Thyroid gland (tissue), 4 donors: ENCODE data around the gene P2RX6. TPM values are rescaled to one million over a fixed set of nuclear protein-coding genes. Genes with fewer than 3 reads are reported as not detected.

ENCODE experiments used
- DNase-seq, 2 donors: peaks; one replicate each; pipeline ENCODE4 v3.0.0-alpha.2; 2019
- H3K27ac ChIP-seq, 3 donors: fragments of 200-600 bp; sonication (generic); 1 replicate in 2 of 3; 2 replicates in 1 of 3; pipeline ENCODE4 v1.5.1; 2016 to 2019; ENCODE audit warnings: mild to moderate bottlenecking in 1 of 3, moderate library complexity in 1 of 3
- H3K27me3 ChIP-seq: fragments of 200-600 bp; sonication (generic); one replicate; pipeline ENCODE4 v1.5.1; 2019
- H3K36me3 ChIP-seq, 2 donors: fragments of 200-600 bp; sonication (generic); one replicate each; pipeline ENCODE4 v1.5.1; 2016 to 2019
- H3K4me1 ChIP-seq, 2 donors: fragments of 200-600 bp; sonication (generic); one replicate each; pipeline ENCODE4 v1.5.1; 2017 to 2019
- H3K4me3 ChIP-seq, 3 donors: fragments of 200-600 bp; sonication (generic); replicated peaks in 1 of 3; 1 replicate in 2 of 3; 2 replicates in 1 of 3; pipeline ENCODE4 v1.5.1; 2016; ENCODE audit warnings: mild to moderate bottlenecking in 1 of 3
- H3K9me3 ChIP-seq: fragments of 200-600 bp; sonication (generic); one replicate; pipeline ENCODE4 v1.5.1; 2017
- POLR2A ChIP-seq, 2 donors: fragments of 450-650 bp; IDR thresholded peaks; one replicate each; pipeline ENCODE4 v1.6.1; 2017; ENCODE audit warnings: antibody characterized with exemption in 2 of 2, mild to moderate bottlenecking in 2 of 2, moderate library complexity in 1 of 2
- WGBS, 2 donors: methylation state at CpG; one replicate each; pipeline ENCODE4 v1.1.5; 2017; 5-methylcytosine and 5-hydroxymethylcytosine counted together
- intact Hi-C: fragments of 100-400 bp; cut with DNase I; formaldehyde crosslinking; loops from one replicate; pipeline ENCODE4 v1.15.1; 2023
- total RNA-seq, 4 donors: library from RNA; depleted of rRNA; stranded (reverse); fragments of >200 nt; gene quantifications; one replicate each; pipeline ENCODE4 v1.2.3, GENCODE V29; 2016
- TF ChIP-seq, protein P1 (sequence below), 6 experiments: fragments of 200-600 bp in 3 of 6; fragments of 450-650 bp in 3 of 6; sonication (generic) in 3 of 6; IDR thresholded peaks; one replicate each; pipeline ENCODE4 v1.5.1; 2016 to 2019; ENCODE audit warnings: antibody characterized with exemption in 6 of 6, mild to moderate bottlenecking in 2 of 6, inconsistent platforms in 1 of 6, moderate library complexity in 1 of 6

Gene P2RX6
- total RNA-seq, 4 donors from 2014 or later = 0.40 TPM; not detected in 3

DNA sequence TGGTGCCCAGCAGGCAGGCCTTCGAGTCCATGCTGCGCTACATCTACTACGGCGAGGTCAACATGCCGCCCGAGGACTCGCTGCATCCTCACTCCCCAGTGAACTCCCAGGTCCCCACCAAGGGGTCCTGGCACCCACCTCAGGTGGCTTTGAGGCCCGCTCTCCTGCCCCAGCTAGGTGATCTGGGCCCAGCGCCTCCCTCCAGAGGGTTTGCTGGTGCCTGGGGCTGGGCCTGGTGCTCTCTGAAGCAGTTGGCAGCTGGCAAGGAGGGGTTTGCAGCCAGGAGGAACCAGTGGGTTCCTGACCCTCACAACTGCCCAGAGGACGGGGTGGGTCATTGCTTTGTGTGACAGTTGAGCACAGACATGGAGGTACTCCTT is 18.9 kb upstream of the P2RX6 start:
- Histone ChIP-seq H3K27ac (no peak overlapping the region), H3K36me3 (peaks cover 27 to 32% of the 10 kb centered on the region in 2 donors), H3K4me1 (peaks cover 7 to 16% of the 10 kb centered on the region in 2 donors), H3K4me3 (no peak overlapping the region), H3K27me3 (no peaks in the 10 kb centered on the region), H3K9me3 (no peaks in the 10 kb centered on the region)
- no peak for DNase-seq
- TF ChIP-seq POLR2A (IDR thresholded peaks at IDR 0.05) = no peak
- TF ChIP-seq, protein P1, sequence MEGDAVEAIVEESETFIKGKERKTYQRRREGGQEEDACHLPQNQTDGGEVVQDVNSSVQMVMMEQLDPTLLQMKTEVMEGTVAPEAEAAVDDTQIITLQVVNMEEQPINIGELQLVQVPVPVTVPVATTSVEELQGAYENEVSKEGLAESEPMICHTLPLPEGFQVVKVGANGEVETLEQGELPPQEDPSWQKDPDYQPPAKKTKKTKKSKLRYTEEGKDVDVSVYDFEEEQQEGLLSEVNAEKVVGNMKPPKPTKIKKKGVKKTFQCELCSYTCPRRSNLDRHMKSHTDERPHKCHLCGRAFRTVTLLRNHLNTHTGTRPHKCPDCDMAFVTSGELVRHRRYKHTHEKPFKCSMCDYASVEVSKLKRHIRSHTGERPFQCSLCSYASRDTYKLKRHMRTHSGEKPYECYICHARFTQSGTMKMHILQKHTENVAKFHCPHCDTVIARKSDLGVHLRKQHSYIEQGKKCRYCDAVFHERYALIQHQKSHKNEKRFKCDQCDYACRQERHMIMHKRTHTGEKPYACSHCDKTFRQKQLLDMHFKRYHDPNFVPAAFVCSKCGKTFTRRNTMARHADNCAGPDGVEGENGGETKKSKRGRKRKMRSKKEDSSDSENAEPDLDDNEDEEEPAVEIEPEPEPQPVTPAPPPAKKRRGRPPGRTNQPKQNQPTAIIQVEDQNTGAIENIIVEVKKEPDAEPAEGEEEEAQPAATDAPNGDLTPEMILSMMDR (IDR thresholded peaks at IDR 0.05) = no peak
- intact Hi-C loops = no loop called here
- WGBS, 2 donors = 94% methylated on average over 6 of the region's 10 CpGs; no CpG with 5 or more reads in 1 of the 2 donors

DNA sequence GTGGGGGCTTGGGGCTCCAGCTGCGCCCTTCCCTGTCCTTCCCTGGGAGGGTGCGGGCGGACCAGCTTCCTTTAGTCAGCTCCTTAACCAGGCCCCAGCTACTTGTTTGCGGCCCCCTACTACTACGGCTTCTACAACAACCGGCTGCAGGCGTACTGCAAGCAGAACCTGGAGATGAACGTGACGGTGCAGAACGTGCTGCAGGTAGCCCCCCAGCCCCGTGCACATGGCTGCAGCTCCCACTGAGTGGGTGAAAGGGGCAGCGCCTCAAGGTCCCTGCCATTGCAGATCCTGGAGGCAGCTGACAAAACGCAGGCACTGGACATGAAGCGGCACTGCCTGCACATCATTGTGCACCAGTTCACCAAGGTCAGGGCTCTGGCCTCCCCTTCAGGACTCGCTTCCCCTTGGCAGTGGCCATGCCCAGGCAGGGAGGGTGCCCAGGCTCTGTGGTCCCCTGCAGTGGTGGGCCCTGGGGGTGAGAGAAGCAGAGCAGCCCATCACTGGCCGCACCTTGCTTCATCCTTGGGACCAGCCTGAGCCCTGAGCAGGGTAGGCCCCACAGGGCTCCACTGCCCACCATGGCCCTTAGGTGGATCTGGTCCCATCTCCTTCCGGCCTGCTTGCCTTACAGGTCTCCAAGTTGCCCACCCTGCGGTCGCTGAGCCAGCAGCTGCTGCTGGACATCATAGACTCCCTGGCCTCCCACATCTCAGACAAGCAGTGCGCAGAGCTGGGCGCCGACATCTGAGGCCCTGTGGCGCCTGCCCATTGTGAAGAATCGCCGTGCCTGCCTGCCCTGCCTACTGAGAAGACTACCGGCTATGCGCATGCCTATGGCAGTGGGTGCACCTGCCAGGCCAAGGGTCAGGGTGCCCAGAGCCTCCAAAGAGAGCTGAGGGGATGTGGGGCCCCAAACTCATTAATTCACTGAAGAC is 18.1 kb upstream of the P2RX6 start:
- Histone ChIP-seq H3K4me1 (peaks cover 11 to 19% of the 10 kb centered on the region in 2 donors), H3K4me3 (no peak overlapping the region), H3K27me3 (no peaks in the 10 kb centered on the region), H3K9me3 (no peaks in the 10 kb centered on the region), H3K36me3 (peaks cover 21 to 30% of the 10 kb centered on the region in 2 donors), H3K27ac (no peak overlapping the region)
- 87 to 89% methylated on average over 17 to 21 of the region's 27 CpGs for WGBS, 2 donors
- no peak for TF ChIP-seq POLR2A (IDR thresholded peaks at IDR 0.05)
- TF ChIP-seq, protein P1 (IDR thresholded peaks at IDR 0.05) = no peak
- no peak for DNase-seq
- intact Hi-C loops = no loop called here

DNA sequence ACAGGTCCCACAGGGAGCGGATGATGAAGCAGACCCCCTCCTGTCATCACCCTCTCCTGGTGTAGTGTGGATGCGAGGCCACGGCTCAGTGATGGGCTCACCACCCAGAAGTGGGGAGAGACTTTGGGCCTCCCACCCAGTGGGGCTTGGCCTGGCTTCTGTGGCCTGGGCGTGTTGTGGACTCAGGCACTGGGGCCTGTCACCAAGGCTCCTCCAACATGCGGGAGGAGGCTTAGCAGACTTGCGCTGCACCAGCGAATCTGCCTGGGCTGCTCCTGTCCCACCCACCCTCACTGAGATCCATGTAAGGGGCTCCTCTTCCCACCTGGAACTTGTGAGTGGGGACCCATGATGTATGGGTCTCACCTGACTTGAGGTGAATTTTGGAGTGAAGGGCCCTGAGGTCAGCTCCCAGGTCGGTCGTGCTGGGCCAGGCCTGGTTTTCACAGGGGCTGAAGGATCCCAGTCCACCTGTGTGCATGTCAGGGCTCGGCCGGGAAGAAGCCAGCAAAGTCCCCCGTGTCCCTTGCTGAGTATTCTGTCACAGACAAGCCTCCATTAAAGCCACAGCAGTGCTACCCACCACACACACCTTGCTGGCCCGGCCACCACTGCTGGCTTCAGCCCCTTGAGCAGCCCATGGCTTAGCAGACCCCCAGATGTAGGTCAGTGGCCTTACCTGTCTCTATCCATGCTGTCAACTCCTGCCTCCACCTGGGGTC is 17.3 kb upstream of the P2RX6 start:
- 84 to 95% methylated on average over 5 to 6 of the region's 13 CpGs for whole genome bisulfite sequencing, 2 donors
- no peaks in the 10 kb centered on the region for H3K9me3 ChIP-seq
- H3K4me1 ChIP-seq = peaks cover 12 to 20% of the 10 kb centered on the region in 2 donors
- H3K4me3 ChIP-seq = no peak overlapping the region
- H3K27me3 ChIP-seq = no peaks in the 10 kb centered on the region
- no peak for DNase-seq
- H3K27ac ChIP-seq = no peak overlapping the region
- peaks cover 12 to 22% of the 10 kb centered on the region in 2 donors for H3K36me3 ChIP-seq
- intact Hi-C loops = no loop called here
- TF ChIP-seq, protein P1 (IDR thresholded peaks at IDR 0.05) = no peak
- peak in 1 of 2 donors; percentile 5 for TF ChIP-seq POLR2A (IDR thresholded peaks at IDR 0.05)

GRCh38 chr22:20998411-20999336 is 16.3 kb upstream of the P2RX6 start:
- H3K9me3 ChIP-seq = no peaks in the 10 kb centered on the region
- 59 to 71% methylated on average over 6 of the region's 7 CpGs for WGBS, 2 donors
- intact Hi-C loops = no loop called here
- no peak for TF ChIP-seq POLR2A (IDR thresholded peaks at IDR 0.05)
- TF ChIP-seq, protein P1 (IDR thresholded peaks at IDR 0.05) = no peak
- H3K27ac ChIP-seq = no peak overlapping the region
- DNase-seq = no peak
- H3K27me3 ChIP-seq = no peaks in the 10 kb centered on the region
- H3K4me3 ChIP-seq = no peak overlapping the region
- H3K4me1 ChIP-seq = peaks cover 18 to 27% of the 10 kb centered on the region in 2 donors
- H3K36me3 ChIP-seq = peaks cover 11 to 14% of the 10 kb centered on the region in 2 donors
